ENCODE measurements around the gene CACNA2D1. TPM values are rescaled to one million over a fixed set of nuclear protein-coding genes. Genes with fewer than 3 reads are reported as not detected.

Gene CACNA2D1
- total RNA-seq, 4 donors from 2014 or later = 34.4 to 128 (median 67.9) TPM

GRCh38 chr7:82384779-82385178, 58.8 kb downstream of the CACNA2D1 start:
- no peak overlapping the region for H3K4me3 ChIP-seq (replicated peaks in 1 of 3)
- intact Hi-C loops (cut with DNase I) = no loop called here
- H3K27me3 ChIP-seq = no peaks in the 10 kb centered on the region
- no peak overlapping the region for H3K27ac ChIP-seq
- no peak for DNase-seq
- H3K36me3 ChIP-seq = no peaks in the 10 kb centered on the region
- TF ChIP-seq CTCF (IDR thresholded peaks at IDR 0.05) (no peak), POLR2A (IDR thresholded peaks at IDR 0.05) (no peak)
- no peaks in the 10 kb centered on the region for H3K9me3 ChIP-seq
- H3K4me1 ChIP-seq = peaks cover 0 to 11% of the 10 kb centered on the region in 2 donors
- WGBS, 2 donors = 86 to 87% methylated on average over 2 of the region's 2 CpGs

GRCh38 chr7:82384051-82384464, 59.5 kb downstream of the CACNA2D1 start:
- no peak for DNase-seq
- WGBS, 2 donors = 94 to 98% methylated on average over 4 of the region's 4 CpGs
- intact Hi-C loops (cut with DNase I) = no loop called here

GRCh38 chr7:82382276-82382675, 61.3 kb downstream of the CACNA2D1 start:
- 42 to 50% methylated on average over 2 of the region's 2 CpGs for WGBS, 2 donors
- peak overlapping the region in 1 of 3 donors; percentile 4 for H3K27ac ChIP-seq
- intact Hi-C loops (cut with DNase I) = no loop called here
- DNase-seq = peak; percentile 44 to 45
- H3K9me3 ChIP-seq = no peaks in the 10 kb centered on the region
- no peak for TF ChIP-seq POLR2A (IDR thresholded peaks at IDR 0.05)
- TF ChIP-seq CTCF (IDR thresholded peaks at IDR 0.05) = no peak
- peaks cover 0 to 11% of the 10 kb centered on the region in 2 donors for H3K4me1 ChIP-seq
- H3K36me3 ChIP-seq = no peaks in the 10 kb centered on the region
- H3K27me3 ChIP-seq = no peaks in the 10 kb centered on the region
- no peak overlapping the region for H3K4me3 ChIP-seq (replicated peaks in 1 of 3)

More at GRCh38 chr7:82384051-82384464, 59.5 kb downstream of the CACNA2D1 start:
- Histone ChIP-seq H3K4me3 (replicated peaks in 1 of 3) (no peak overlapping the region), H3K36me3 (no peaks in the 10 kb centered on the region), H3K27me3 (no peaks in the 10 kb centered on the region), H3K4me1 (peaks cover 0 to 11% of the 10 kb centered on the region in 2 donors), H3K9me3 (no peaks in the 10 kb centered on the region), H3K27ac (no peak overlapping the region)
- TF ChIP-seq CTCF (IDR thresholded peaks at IDR 0.05) (no peak), POLR2A (IDR thresholded peaks at IDR 0.05) (no peak)

GRCh38 chr7:82376739-82377138, 66.8 kb downstream of the CACNA2D1 start:
- no peaks in the 10 kb centered on the region for H3K4me1 ChIP-seq

GRCh38 chr7:82375713-82376112, 67.9 kb downstream of the CACNA2D1 start:
- DNase-seq = no peak
- H3K4me3 ChIP-seq (replicated peaks in 1 of 3) = no peak overlapping the region
- H3K4me1 ChIP-seq = no peaks in the 10 kb centered on the region
- intact Hi-C loops (cut with DNase I) = no loop called here
- H3K27me3 ChIP-seq = no peaks in the 10 kb centered on the region
- no peaks in the 10 kb centered on the region for H3K9me3 ChIP-seq
- no peak overlapping the region for H3K27ac ChIP-seq
- TF ChIP-seq POLR2A (IDR thresholded peaks at IDR 0.05) = no peak
- TF ChIP-seq CTCF (IDR thresholded peaks at IDR 0.05) = no peak
- WGBS, 2 donors = 64 to 70% methylated on average over 3 of the region's 3 CpGs
- H3K36me3 ChIP-seq = no peaks in the 10 kb centered on the region

More at GRCh38 chr7:82376739-82377138, 66.8 kb downstream of the CACNA2D1 start:
- WGBS, 2 donors = 78 to 83% methylated on average over 2 of the region's 2 CpGs
- TF ChIP-seq CTCF (IDR thresholded peaks at IDR 0.05) (no peak), POLR2A (IDR thresholded peaks at IDR 0.05) (no peak)
- no peak for DNase-seq
- Histone ChIP-seq H3K27ac (no peak overlapping the region), H3K36me3 (no peaks in the 10 kb centered on the region), H3K27me3 (no peaks in the 10 kb centered on the region), H3K4me3 (replicated peaks in 1 of 3) (no peak overlapping the region), H3K9me3 (no peaks in the 10 kb centered on the region)
- intact Hi-C loops (cut with DNase I) = no loop called here
